Glutamatergic neuron (in vitro differentiated cells): ENCODE results near the gene SLC34A3. TPM values are rescaled to one million over a fixed set of nuclear protein-coding genes. Genes with fewer than 3 reads are reported as not detected.
"Not testable (repeated sequence)": the region's sequence is repeated elsewhere in the genome, so short reads cannot be mapped to it uniquely, and the experiment has no call there.

Experiments
- DNase-seq: peaks from one replicate; pipeline ENCODE4 v3.0.0; 2022
- H3K27ac Mint-ChIP-seq: one replicate; pipeline ENCODE4 v1.8.0; 2020; ENCODE audit warnings: mild to moderate bottlenecking, mixed read lengths, inconsistent platforms; ENCODE audit not compliant: unreplicated experiment
- H3K27me3 Mint-ChIP-seq: one replicate; pipeline ENCODE4 v1.8.0; 2020; ENCODE audit warnings: mild to moderate bottlenecking, moderate library complexity, mixed read lengths, inconsistent platforms; ENCODE audit not compliant: unreplicated experiment
- H3K36me3 Mint-ChIP-seq: one replicate; pipeline ENCODE4 v1.8.0; 2020; ENCODE audit warnings: mild to moderate bottlenecking, mixed read lengths, inconsistent platforms; ENCODE audit not compliant: unreplicated experiment
- H3K4me1 Mint-ChIP-seq: one replicate; pipeline ENCODE4 v1.8.0; 2020; ENCODE audit warnings: mild to moderate bottlenecking, low read depth, mixed read lengths, inconsistent platforms; ENCODE audit not compliant: unreplicated experiment
- H3K4me3 Mint-ChIP-seq: one replicate; pipeline ENCODE4 v1.8.0; 2020; ENCODE audit warnings: mild to moderate bottlenecking, mixed read lengths, inconsistent platforms; ENCODE audit not compliant: unreplicated experiment
- H3K9me3 Mint-ChIP-seq: one replicate; pipeline ENCODE4 v1.8.0; 2020; ENCODE audit warnings: mild to moderate bottlenecking, moderate library complexity, mixed read lengths, inconsistent platforms; ENCODE audit not compliant: unreplicated experiment
- total RNA-seq: library from RNA; stranded (reverse); fragmentation: NEBNext Ultra II Directional; extraction: Animal tissue kit (Norgen Biotek cat#: 25700); gene quantifications from one replicate; pipeline ENCODE4 v1.2.1, GENCODE V29; 2021; ENCODE audit not compliant: unreplicated experiment
- TF ChIP-seq, protein P1 (sequence below): fragments of 200-600 bp; sonication (generic); IDR thresholded peaks from one replicate; pipeline ENCODE4 v1.5.0; 2021; ENCODE audit not compliant: partially characterized antibody, unreplicated experiment

SLC34A3 gene
- total RNA-seq, 1 donor from 2014 or later: not detected

DNA sequence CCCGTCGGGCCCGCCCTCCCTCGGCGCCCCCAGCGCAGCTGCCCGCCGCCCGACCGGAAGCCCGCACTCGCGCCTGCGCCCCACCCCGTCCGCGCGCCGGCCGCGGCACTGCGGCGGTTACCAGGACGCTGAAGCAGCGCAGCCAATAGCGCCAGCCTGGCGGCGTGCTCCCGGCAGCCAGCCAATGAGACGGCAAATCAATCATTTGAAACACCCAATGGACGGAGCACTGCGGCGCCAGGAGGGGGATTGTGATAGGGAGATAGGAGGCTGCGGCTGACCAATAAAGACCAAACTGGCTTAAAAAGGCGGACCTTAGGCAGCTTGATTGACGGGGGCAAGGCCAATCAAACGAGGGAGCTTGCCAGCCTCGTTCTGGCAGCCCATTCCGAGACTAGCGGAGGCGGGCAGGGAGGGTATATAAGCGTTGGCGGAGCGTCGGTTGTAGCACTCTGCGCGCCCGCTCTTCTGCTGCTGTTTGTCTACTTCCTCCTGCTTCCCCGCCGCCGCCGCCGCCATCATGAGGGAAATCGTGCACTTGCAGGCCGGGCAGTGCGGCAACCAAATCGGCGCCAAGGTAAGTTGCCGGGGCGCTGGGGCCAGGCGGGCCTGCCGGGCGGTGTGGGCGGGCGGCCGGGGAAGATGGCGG lies 10.3 kb downstream of the SLC34A3 start, which contains the start of gene TUBB4B:
Gene TUBB4B, plus strand, starts transcription at position 447 of the 649 bp plus-strand sequence. Its CDS starts 74 bp downstream, at position 521.
- Mint-ChIP-seq H3K27ac (peak within 1 kb of the TSS; percentile 91), H3K4me3 (peak within 1 kb of the TSS; percentile 89), H3K27me3 (peaks cover 15% of the 10 kb centered on the region), H3K36me3 (no peaks in the 10 kb centered on the region), H3K9me3 (peaks cover 5% of the 10 kb centered on the region), H3K4me1 (peaks cover 16% of the 10 kb centered on the region)
- TF ChIP-seq, protein P1, sequence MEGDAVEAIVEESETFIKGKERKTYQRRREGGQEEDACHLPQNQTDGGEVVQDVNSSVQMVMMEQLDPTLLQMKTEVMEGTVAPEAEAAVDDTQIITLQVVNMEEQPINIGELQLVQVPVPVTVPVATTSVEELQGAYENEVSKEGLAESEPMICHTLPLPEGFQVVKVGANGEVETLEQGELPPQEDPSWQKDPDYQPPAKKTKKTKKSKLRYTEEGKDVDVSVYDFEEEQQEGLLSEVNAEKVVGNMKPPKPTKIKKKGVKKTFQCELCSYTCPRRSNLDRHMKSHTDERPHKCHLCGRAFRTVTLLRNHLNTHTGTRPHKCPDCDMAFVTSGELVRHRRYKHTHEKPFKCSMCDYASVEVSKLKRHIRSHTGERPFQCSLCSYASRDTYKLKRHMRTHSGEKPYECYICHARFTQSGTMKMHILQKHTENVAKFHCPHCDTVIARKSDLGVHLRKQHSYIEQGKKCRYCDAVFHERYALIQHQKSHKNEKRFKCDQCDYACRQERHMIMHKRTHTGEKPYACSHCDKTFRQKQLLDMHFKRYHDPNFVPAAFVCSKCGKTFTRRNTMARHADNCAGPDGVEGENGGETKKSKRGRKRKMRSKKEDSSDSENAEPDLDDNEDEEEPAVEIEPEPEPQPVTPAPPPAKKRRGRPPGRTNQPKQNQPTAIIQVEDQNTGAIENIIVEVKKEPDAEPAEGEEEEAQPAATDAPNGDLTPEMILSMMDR: no peak
- DNase-seq: peak; percentile 95

GRCh38 chr9:137241490-137242268 lies 11.0 kb downstream of the SLC34A3 start:
- no peak for DNase-seq
- Mint-ChIP-seq H3K36me3 (no peaks in the 10 kb centered on the region), H3K27me3 (peaks cover 15% of the 10 kb centered on the region), H3K9me3 (peaks cover 5% of the 10 kb centered on the region), H3K4me3 (peak overlapping the region; percentile 89), H3K4me1 (peaks cover 16% of the 10 kb centered on the region), H3K27ac (peak overlapping the region; percentile 43)
- TF ChIP-seq, protein P1: no peak

- no peak for DNase-seq
- Mint-ChIP-seq H3K36me3 (no peaks in the 10 kb centered on the region), H3K4me1 (peaks cover 16% of the 10 kb centered on the region), H3K4me3 (peak overlapping the region; percentile 89), H3K9me3 (peaks cover 5% of the 10 kb centered on the region), H3K27ac (peak overlapping the region; percentile 66), H3K27me3 (peaks cover 15% of the 10 kb centered on the region)
- TF ChIP-seq, protein P1: no peak
Observed at GRCh38 chr9:137242269-137243203, 11.8 kb downstream of the SLC34A3 start.

- H3K9me3 Mint-ChIP-seq, DNase-seq, H3K36me3 Mint-ChIP-seq, H3K27ac Mint-ChIP-seq: not testable (repeated sequence)
- Mint-ChIP-seq H3K4me1 (peaks cover 14% of the 10 kb centered on the region), H3K4me3 (peak overlapping the region; percentile 64), H3K27me3 (peaks cover 15% of the 10 kb centered on the region)
Observed at GRCh38 chr9:137243266-137243625, 12.5 kb downstream of the SLC34A3 start.
